Large intestine (tissue), 12 donors: Measurements from ENCODE around the gene MKNK2. TPM values are rescaled to one million over a fixed set of nuclear protein-coding genes. Genes with fewer than 3 reads are reported as not detected.

ENCODE experiments used
- DNase-seq, 2 donors: peaks; one replicate each; pipeline versions ENCODE4 v3.0.0 to v3.0.0-alpha.2; 2013
- H3K27ac ChIP-seq: one replicate; pipeline ENCODE4 v1.5.1; 2013; ENCODE audit warnings: low read length
- H3K27me3 ChIP-seq: 2 replicates; pipeline ENCODE4 v1.6.1; 2013; ENCODE audit warnings: low read length; ENCODE audit not compliant: control insufficient read depth, insufficient read depth
- H3K36me3 ChIP-seq: 2 replicates; pipeline ENCODE4 v1.6.1; 2013; ENCODE audit warnings: low read length; ENCODE audit not compliant: control insufficient read depth, insufficient read depth
- H3K4me1 ChIP-seq: one replicate; pipeline ENCODE4 v1.6.1; 2013; ENCODE audit warnings: low read length; ENCODE audit not compliant: control insufficient read depth, insufficient read depth
- H3K4me3 ChIP-seq: one replicate; pipeline ENCODE4 v1.5.1; 2013; ENCODE audit warnings: low read length
- H3K9me3 ChIP-seq: one replicate; pipeline ENCODE4 v1.6.1; 2013; ENCODE audit warnings: mild to moderate bottlenecking, low read depth, low read length, moderate library complexity; ENCODE audit not compliant: control insufficient read depth
- WGBS: methylation state at CpG from one replicate; pipeline ENCODE4 v1.1.5; 2013; ENCODE audit warnings: low lambda C conversion rate; ENCODE audit not compliant: insufficient coverage; 5-methylcytosine and 5-hydroxymethylcytosine counted together
- long read RNA-seq, 11 donors: transcript quantifications; one replicate each; lab custom pipeline, GENCODE V29; 2026
- polyA plus RNA-seq: library from polyadenylated mRNA; unstranded; fragments of 120-200 nt; gene quantifications from one replicate; pipeline ENCODE4 v1.2.1, GENCODE V29; 2013

MKNK2 gene
- polyA plus RNA-seq: 86.8 TPM
- long read RNA-seq, donor 1, transcript MKNK2-201 (14 exons, 3,774 nt): major isoform, 5 of 49 reads
- long read RNA-seq, donor 1, partial matches to known transcripts: 41 of 49 reads
- long read RNA-seq, donor 1, other reads (novel, unspliced or antisense): 0 of 49 reads
- long read RNA-seq, donor 2, partial matches to known transcripts: 5 of 12 reads
- long read RNA-seq, donor 2, other reads (novel, unspliced or antisense): 0 of 12 reads
- long read RNA-seq, donor 3: 0 reads
- long read RNA-seq, donor 4, partial matches to known transcripts: 0 of 3 reads
- long read RNA-seq, donor 4, other reads (novel, unspliced or antisense): 0 of 3 reads
- long read RNA-seq, donor 5, transcript MKNK2-202 (14 exons, 1,744 nt): minor isoform, 6 of 28 reads
- long read RNA-seq, donor 5, transcript MKNK2-201 (14 exons, 3,774 nt): major isoform, 14 of 28 reads
- long read RNA-seq, donor 5, partial matches to known transcripts: 0 of 28 reads
- long read RNA-seq, donor 5, other reads (novel, unspliced or antisense): 6 of 28 reads
- long read RNA-seq, donor 6, transcript MKNK2-202 (14 exons, 1,744 nt): minor isoform, 12 of 57 reads
- long read RNA-seq, donor 6, transcript MKNK2-201 (14 exons, 3,774 nt): major isoform, 24 of 57 reads
- long read RNA-seq, donor 6, partial matches to known transcripts: 0 of 57 reads
- long read RNA-seq, donor 6, other reads (novel, unspliced or antisense): 17 of 57 reads
- long read RNA-seq, donor 7, partial matches to known transcripts: 0 of 1 reads
- long read RNA-seq, donor 7, other reads (novel, unspliced or antisense): 0 of 1 reads
- long read RNA-seq, donor 8, transcript MKNK2-202 (14 exons, 1,744 nt): major isoform, 5 of 10 reads
- long read RNA-seq, donor 8, partial matches to known transcripts: 0 of 10 reads
- long read RNA-seq, donor 8, other reads (novel, unspliced or antisense): 0 of 10 reads
- long read RNA-seq, donor 9, transcript MKNK2-202 (14 exons, 1,744 nt): major isoform, 10 of 19 reads
- long read RNA-seq, donor 9, transcript MKNK2-201 (14 exons, 3,774 nt): minor isoform, 5 of 19 reads
- long read RNA-seq, donor 9, partial matches to known transcripts: 0 of 19 reads
- long read RNA-seq, donor 9, other reads (novel, unspliced or antisense): 0 of 19 reads
- long read RNA-seq, donor 10, transcript MKNK2-201 (14 exons, 3,774 nt): major isoform, 17 of 62 reads
- long read RNA-seq, donor 10, transcript MKNK2-202 (14 exons, 1,744 nt): minor isoform, 11 of 62 reads
- long read RNA-seq, donor 10, partial matches to known transcripts: 33 of 62 reads
- long read RNA-seq, donor 10, other reads (novel, unspliced or antisense): 0 of 62 reads
- long read RNA-seq, donor 11, transcript MKNK2-201 (14 exons, 3,774 nt): major isoform, 11 of 24 reads
- long read RNA-seq, donor 11, transcript MKNK2-202 (14 exons, 1,744 nt): minor isoform, 7 of 24 reads
- long read RNA-seq, donor 11, partial matches to known transcripts: 0 of 24 reads
- long read RNA-seq, donor 11, other reads (novel, unspliced or antisense): 5 of 24 reads

GRCh38 chr19:2050991-2051772 lies at the start of gene MKNK2:
MKNK2 (minus strand) TSS chr19:2051244; CDS start chr19:2050851, 393 bp downstream.
- no peaks in the 10 kb centered on the region for H3K27me3 ChIP-seq
- DNase-seq: peak; percentile 84 to 87
- H3K4me1 ChIP-seq: peaks cover 47% of the 10 kb centered on the region
- peak within 1 kb of the TSS; percentile 99 for H3K4me3 ChIP-seq
- peaks cover 30% of the 10 kb centered on the region for H3K36me3 ChIP-seq
- H3K27ac ChIP-seq: peak within 1 kb of the TSS; percentile 97
- no peaks in the 10 kb centered on the region for H3K9me3 ChIP-seq
- WGBS: no CpG with 5 or more reads among the region's 93 CpGs

GRCh38 chr19:2100719-2101061 lies 49.6 kb upstream of the MKNK2 start:
- peaks cover 49% of the 10 kb centered on the region for H3K36me3 ChIP-seq

GRCh38 chr19:2099937-2100718 lies 49.1 kb upstream of the MKNK2 start:
- Histone ChIP-seq H3K9me3 (peaks cover 9% of the 10 kb centered on the region), H3K27me3 (no peaks in the 10 kb centered on the region), H3K27ac (no peak overlapping the region), H3K4me3 (no peak overlapping the region), H3K4me1 (peaks cover 17% of the 10 kb centered on the region), H3K36me3 (peaks cover 43% of the 10 kb centered on the region)
- no CpG with 5 or more reads among the region's 39 CpGs for WGBS
- DNase-seq: no peak

More at GRCh38 chr19:2100719-2101061, 49.6 kb upstream of the MKNK2 start:
- DNase-seq: no peak
- WGBS: 100% methylated on average over 1 of the region's 11 CpGs
- H3K27me3 ChIP-seq: no peaks in the 10 kb centered on the region
- H3K27ac ChIP-seq: no peak overlapping the region
- peaks cover 8% of the 10 kb centered on the region for H3K9me3 ChIP-seq
- H3K4me3 ChIP-seq: no peak overlapping the region
- H3K4me1 ChIP-seq: peaks cover 12% of the 10 kb centered on the region

GRCh38 chr19:2099054-2099501 lies 48.0 kb upstream of the MKNK2 start:
- peaks cover 35% of the 10 kb centered on the region for H3K36me3 ChIP-seq
- no peak for DNase-seq

GRCh38 chr19:2097886-2098327 lies 46.9 kb upstream of the MKNK2 start:
- no peak for DNase-seq
- Histone ChIP-seq H3K4me3 (no peak overlapping the region), H3K9me3 (peaks cover 6% of the 10 kb centered on the region), H3K4me1 (peaks cover 21% of the 10 kb centered on the region), H3K27ac (no peak overlapping the region), H3K36me3 (peaks cover 28% of the 10 kb centered on the region), H3K27me3 (no peaks in the 10 kb centered on the region)
- WGBS: no CpG with 5 or more reads among the region's 23 CpGs

More at GRCh38 chr19:2099054-2099501, 48.0 kb upstream of the MKNK2 start:
- no peak overlapping the region for H3K27ac ChIP-seq
- no CpG with 5 or more reads among the region's 16 CpGs for WGBS
- peaks cover 21% of the 10 kb centered on the region for H3K4me1 ChIP-seq
- no peak overlapping the region for H3K4me3 ChIP-seq
- H3K9me3 ChIP-seq: peaks cover 7% of the 10 kb centered on the region
- no peaks in the 10 kb centered on the region for H3K27me3 ChIP-seq

- peaks cover 28% of the 10 kb centered on the region for H3K36me3 ChIP-seq
- no CpG with 5 or more reads among the region's 30 CpGs for WGBS
- H3K4me1 ChIP-seq: peaks cover 21% of the 10 kb centered on the region
- peak overlapping the region; percentile 41 for H3K27ac ChIP-seq
- H3K9me3 ChIP-seq: peaks cover 6% of the 10 kb centered on the region
- peak overlapping the region; percentile 59 for H3K4me3 ChIP-seq
- DNase-seq: peak in 1 of 2 donors; percentile 27
- no peaks in the 10 kb centered on the region for H3K27me3 ChIP-seq
Measured at GRCh38 chr19:2097203-2097885, 46.3 kb upstream of the MKNK2 start.

- Histone ChIP-seq H3K27ac (peak within 1 kb of the TSS; percentile 97), H3K36me3 (peaks cover 22% of the 10 kb centered on the region), H3K9me3 (peaks cover 4% of the 10 kb centered on the region), H3K4me3 (peak within 1 kb of the TSS; percentile 86), H3K27me3 (no peaks in the 10 kb centered on the region), H3K4me1 (peaks cover 21% of the 10 kb centered on the region)
- peak; percentile 98 for DNase-seq
- WGBS: no CpG with 5 or more reads among the region's 70 CpGs
Measured at GRCh38 chr19:2096480-2097202, 45.6 kb upstream of the MKNK2 start, which contains the start of gene IZUMO4. IZUMO4 (plus strand) TSS chr19:2096915; CDS start chr19:2096946, 31 bp downstream.

GRCh38 chr19:2096034-2096479 lies 45.0 kb upstream of the MKNK2 start, which contains the start of gene MOB3A:
MOB3A (minus strand) TSS chr19:2096326; CDS start chr19:2078560, 17,766 bp downstream.
- peaks cover 4% of the 10 kb centered on the region for H3K9me3 ChIP-seq
- no CpG with 5 or more reads among the region's 56 CpGs for WGBS
- peaks cover 16% of the 10 kb centered on the region for H3K36me3 ChIP-seq
- H3K27ac ChIP-seq: peak within 1 kb of the TSS; percentile 97
- H3K4me1 ChIP-seq: peaks cover 21% of the 10 kb centered on the region
- peak; percentile 91 to 97 for DNase-seq
- no peaks in the 10 kb centered on the region for H3K27me3 ChIP-seq
- H3K4me3 ChIP-seq: peak within 1 kb of the TSS; percentile 86
